Astrocyte of the spinal cord (primary cell): ENCODE data around the gene HSDL2.
"Not testable (repeated sequence)": the region's sequence is repeated elsewhere in the genome, so short reads cannot be mapped to it uniquely, and the experiment has no call there.

Experiments
- DNase-seq: peaks from one replicate; pipeline ENCODE4 v3.0.0; 2011; ENCODE audit warnings: low read depth, low spot score
- H3K4me3 ChIP-seq: 2 replicates; pipeline ENCODE4 v1.5.1; 2011; ENCODE audit warnings: low read depth, mild to moderate bottlenecking, low read length, moderate library complexity
- CTCF ChIP-seq: IDR thresholded peaks from 2 replicates; pipeline ENCODE4 v1.5.1; 2012; ENCODE audit warnings: low read depth, mild to moderate bottlenecking, low read length, inconsistent platforms
- in situ Hi-C: cut with HindIII; loops from 2 replicates; pipeline ENCODE4 v1.10.0; 2017; ENCODE audit warnings: low sequenced_read_pairs

HSDL2 gene

DNA sequence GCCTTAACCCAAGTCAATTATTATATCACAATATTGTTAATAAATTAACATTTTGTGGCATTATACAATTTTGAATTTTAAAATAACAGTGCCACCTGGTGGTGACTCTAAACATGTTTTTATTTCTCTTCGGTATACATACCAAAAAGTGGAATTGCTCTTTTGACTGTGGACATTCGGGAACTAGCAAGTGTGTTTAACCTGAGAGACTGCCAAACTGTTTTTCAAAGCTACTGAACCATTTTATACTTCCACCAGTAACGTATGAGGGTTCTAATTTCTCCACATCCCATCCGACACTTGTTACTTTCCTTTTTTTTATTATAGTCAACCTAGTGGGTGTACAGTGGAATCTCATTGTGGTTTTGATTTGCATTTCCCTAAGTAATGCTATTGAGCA is 18.3 kb upstream of the HSDL2 start:
- in situ Hi-C loops, result no loop called here
- H3K4me3 ChIP-seq, result no peak overlapping the region
- DNase-seq, result peak; percentile 65
- peak; percentile 24 for TF ChIP-seq CTCF

DNA sequence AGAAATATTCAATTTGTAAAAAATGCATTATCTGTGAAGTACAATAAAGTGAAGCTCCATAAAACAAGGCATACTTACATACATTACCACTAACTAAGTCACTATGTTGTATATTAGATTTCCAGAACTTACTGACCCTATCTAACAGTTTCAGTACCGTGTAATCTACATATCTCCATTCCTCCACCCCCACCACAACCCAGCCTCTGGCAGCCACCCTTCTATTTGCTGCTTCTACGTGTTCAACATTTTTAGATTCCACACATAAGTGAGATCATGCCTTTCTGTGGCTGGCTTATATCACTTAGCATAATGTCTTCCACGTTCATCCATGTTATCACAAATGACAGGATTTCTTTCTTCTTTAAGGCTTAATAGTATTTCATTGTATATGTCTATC is 15.1 kb upstream of the HSDL2 start:
- DNase-seq, result no peak
- H3K4me3 ChIP-seq, result no peak overlapping the region
- in situ Hi-C loops, result no loop called here
- TF ChIP-seq CTCF, result no peak

DNA sequence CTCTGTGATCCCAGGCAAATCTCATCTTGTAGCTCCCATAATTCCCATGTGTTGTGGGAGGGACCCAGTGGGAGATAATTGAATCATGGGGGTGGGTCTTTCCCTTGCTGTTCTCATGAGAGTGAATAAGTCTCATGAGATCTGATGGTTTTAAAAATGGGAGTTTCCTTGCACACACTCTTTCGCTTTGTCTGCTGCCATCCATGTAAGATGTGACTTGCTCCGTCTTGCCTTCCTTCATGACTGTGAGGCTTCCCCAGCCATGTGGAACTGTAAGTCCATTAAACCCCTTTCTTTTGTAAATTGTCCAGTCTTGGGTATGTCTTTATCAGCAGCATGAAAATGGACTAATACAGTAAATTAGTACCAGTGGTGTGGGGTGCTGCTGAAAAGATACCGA is 14.7 kb upstream of the HSDL2 start:
- DNase-seq, H3K4me3 ChIP-seq, in situ Hi-C loops: not testable (repeated sequence)

DNA sequence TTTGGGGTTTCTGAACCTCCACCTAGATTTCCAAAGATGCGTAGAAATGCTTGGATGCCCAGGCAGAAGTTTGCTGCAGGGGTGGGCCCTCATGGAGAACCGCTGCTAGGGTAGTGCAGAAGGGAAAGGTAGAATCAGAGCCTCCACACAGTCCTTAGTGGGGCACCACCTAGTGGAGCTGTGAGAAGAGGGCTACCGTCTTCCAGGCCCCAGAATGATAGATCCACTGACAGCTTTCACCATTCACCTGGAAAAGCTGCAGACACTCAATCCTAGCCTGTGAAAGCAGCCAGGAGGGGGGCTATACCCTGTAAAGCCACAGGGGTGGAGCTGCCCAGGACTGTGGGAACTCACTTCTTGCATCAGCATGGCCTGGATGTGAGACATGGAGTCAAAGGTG is 13.3 kb upstream of the HSDL2 start:
- no peak overlapping the region for H3K4me3 ChIP-seq
- in situ Hi-C loops, result no loop called here
- no peak for TF ChIP-seq CTCF
- DNase-seq, result no peak

- no peak for DNase-seq
- no peak overlapping the region for H3K4me3 ChIP-seq
- no peak for TF ChIP-seq CTCF
- in situ Hi-C loops, result no loop called here
Observed at GRCh38 chr9:112367465-112367864, 12.4 kb upstream of the HSDL2 start.

DNA sequence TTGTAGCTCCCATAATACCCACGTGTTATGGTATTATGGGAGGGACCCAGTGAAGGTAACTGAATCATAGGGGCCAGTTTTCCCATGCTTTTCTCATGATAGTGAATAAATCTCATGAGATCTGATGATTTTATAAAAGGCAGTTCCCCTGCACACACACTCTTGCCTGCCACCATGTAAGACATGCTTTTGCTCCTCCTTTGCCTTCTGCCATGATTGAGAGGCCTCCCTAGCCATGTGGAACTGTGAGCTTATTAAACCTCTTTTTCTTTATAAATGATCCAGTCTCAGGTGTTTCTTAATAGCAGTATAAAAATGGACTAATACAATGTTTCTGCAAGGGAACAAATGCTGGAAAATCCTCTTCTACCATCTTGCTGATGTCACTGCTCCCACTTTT is 10.1 kb upstream of the HSDL2 start:
- no peak for DNase-seq

DNA sequence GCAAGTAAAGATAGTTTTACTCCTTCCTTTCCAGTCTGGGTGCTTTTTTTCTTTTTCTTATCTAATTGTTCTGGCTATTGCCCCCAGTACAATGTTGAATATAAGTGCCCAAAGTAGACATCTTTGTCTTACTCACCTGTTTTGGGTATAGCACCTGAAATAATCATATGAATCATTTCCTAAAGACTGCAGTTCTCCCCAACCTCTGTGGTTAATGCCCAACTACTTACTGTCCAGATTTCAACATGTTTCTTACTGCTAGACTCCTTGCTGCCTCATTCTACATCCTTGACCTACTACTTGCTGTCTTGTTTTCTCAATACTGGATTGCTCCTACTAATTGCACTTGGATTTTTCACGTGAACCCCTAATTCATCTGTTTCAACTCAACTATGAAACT is 8.8 kb upstream of the HSDL2 start:
- H3K4me3 ChIP-seq, result no peak overlapping the region
- in situ Hi-C loops, result no loop called here
- no peak for DNase-seq
- TF ChIP-seq CTCF, result no peak

More for the DNA sequence above, 10.1 kb upstream of the HSDL2 start:
- in situ Hi-C loops, result no loop called here
- TF ChIP-seq CTCF, result no peak
- H3K4me3 ChIP-seq, result no peak overlapping the region

DNA sequence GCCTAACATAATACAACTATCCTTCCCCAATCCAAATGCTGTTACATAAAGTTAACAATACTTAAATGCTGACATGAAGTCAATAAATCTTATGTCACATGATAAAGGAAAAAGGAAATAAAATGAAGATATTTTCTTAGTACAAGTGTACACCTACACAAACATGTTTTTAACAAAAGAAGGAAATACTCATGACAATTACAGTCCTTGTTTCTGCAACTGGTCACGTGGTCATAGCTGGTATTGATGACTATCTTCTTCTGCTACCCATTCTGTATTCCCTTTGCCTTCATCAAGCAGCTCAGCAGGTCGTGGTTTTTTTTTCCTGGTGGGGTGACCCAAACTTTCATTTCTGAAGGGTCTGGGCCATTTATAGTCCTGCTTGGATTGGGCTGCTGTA is 6.2 kb upstream of the HSDL2 start:
- DNase-seq, H3K4me3 ChIP-seq, in situ Hi-C loops: not testable (repeated sequence)

GRCh38 chr9:112374232-112374631 is 5.7 kb upstream of the HSDL2 start:
- in situ Hi-C loops, DNase-seq, H3K4me3 ChIP-seq: not testable (repeated sequence)
